Tibial artery (tissue), 4 donors: ENCODE data around the gene ZNRF3.
"Not testable (repeated sequence)": the region's sequence is repeated elsewhere in the genome, so short reads cannot be mapped to it uniquely, and the experiment has no call there.

Source experiments
- DNase-seq, 2 donors: peaks; one replicate each; pipeline ENCODE4 v3.0.0-alpha.2; 2019
- H3K27ac ChIP-seq, 2 donors: fragments of 200-600 bp; sonication (generic) in 1 of 2; 1 replicate in 1 of 2; 2 replicates in 1 of 2; pipeline ENCODE4 v1.5.1; 2018 to 2019; ENCODE audit warnings: mild to moderate bottlenecking in 1 of 2
- H3K27me3 ChIP-seq, 2 donors: fragments of 200-600 bp; sonication (generic) in 1 of 2; one replicate each; pipeline versions ENCODE4 v1.5.1 to v1.6.0; 2016 to 2019
- H3K36me3 ChIP-seq, 3 donors: fragments of 200-600 bp; sonication (generic) in 2 of 3; one replicate each; pipeline ENCODE4 v1.5.1; 2016 to 2019; ENCODE audit warnings: mild to moderate bottlenecking in 2 of 3
- H3K4me1 ChIP-seq, 4 donors: fragments of 200-600 bp; sonication (generic) in 2 of 4; 1 replicate in 3 of 4; 2 replicates in 1 of 4; pipeline ENCODE4 v1.5.1; 2016 to 2019
- H3K4me3 ChIP-seq, 2 donors: fragments of 200-600 bp; sonication (generic) in 1 of 2; 1 replicate in 1 of 2; 2 replicates in 1 of 2; pipeline ENCODE4 v1.5.1; 2018 to 2019; ENCODE audit warnings: mild to moderate bottlenecking in 2 of 2
- H3K9me3 ChIP-seq, 3 donors: fragments of 200-600 bp; sonication (generic) in 1 of 3; one replicate each; pipeline ENCODE4 v1.5.1; 2016 to 2019
- intact Hi-C: fragments of 100-400 bp; cut with DNase I; formaldehyde crosslinking; loops from one replicate; pipeline ENCODE4 v1.15.0; 2023; ENCODE audit warnings: low total_unique reads
- TF ChIP-seq, protein P1 (sequence below), 2 experiments: fragments of 200-600 bp in 1 of 2; fragments of 450-650 bp in 1 of 2; IDR thresholded peaks; one replicate each; pipeline ENCODE4 v1.5.1; 2017 to 2019; ENCODE audit warnings: antibody characterized with exemption in 2 of 2, mild to moderate bottlenecking in 1 of 2, moderate library complexity in 1 of 2

The ZNRF3 gene

DNA sequence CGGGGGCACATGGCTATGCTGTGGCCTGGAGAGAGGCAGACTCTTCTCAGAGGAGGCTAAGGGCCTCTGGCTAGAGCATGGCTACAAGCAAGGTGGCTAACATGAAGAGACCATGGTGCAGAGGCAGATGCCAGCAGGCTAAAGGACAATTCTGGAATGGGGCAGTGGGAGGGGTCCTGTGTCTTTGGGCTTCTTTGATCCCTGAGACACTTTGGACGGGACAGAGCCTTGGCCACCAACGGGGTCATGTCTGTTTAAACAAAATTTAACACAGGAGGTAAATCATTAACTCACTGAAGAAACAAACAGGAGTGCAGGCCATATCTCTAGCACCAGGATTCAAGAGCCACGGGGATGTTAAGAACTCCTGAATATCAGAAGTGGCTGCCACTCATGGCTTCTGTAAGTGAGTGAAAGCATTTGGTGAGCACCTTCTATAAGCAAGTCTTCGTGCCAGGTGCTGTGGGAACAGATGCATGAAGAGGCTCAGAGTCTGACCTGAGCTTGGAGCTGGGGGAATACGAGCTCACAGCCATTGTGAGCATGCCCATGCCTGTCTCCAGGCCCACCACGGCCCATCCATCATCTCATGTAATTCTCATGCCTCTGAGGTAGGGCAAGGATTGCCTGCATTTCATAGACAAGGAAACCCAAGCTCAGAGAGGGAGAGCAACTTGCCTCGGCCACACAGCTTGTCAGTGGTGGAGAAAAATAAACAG is 18.3 kb upstream of the ZNRF3 start:
- Histone ChIP-seq H3K27ac (no peak overlapping the region), H3K4me1 (no peaks in the 10 kb centered on the region), H3K36me3 (no peaks in the 10 kb centered on the region), H3K4me3 (no peak overlapping the region), H3K9me3 (no peaks in the 10 kb centered on the region), H3K27me3 (no peaks in the 10 kb centered on the region)
- DNase-seq: no peak
- intact Hi-C loops: no loop called here
- TF ChIP-seq, protein P1, sequence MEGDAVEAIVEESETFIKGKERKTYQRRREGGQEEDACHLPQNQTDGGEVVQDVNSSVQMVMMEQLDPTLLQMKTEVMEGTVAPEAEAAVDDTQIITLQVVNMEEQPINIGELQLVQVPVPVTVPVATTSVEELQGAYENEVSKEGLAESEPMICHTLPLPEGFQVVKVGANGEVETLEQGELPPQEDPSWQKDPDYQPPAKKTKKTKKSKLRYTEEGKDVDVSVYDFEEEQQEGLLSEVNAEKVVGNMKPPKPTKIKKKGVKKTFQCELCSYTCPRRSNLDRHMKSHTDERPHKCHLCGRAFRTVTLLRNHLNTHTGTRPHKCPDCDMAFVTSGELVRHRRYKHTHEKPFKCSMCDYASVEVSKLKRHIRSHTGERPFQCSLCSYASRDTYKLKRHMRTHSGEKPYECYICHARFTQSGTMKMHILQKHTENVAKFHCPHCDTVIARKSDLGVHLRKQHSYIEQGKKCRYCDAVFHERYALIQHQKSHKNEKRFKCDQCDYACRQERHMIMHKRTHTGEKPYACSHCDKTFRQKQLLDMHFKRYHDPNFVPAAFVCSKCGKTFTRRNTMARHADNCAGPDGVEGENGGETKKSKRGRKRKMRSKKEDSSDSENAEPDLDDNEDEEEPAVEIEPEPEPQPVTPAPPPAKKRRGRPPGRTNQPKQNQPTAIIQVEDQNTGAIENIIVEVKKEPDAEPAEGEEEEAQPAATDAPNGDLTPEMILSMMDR (IDR thresholded peaks at IDR 0.05): no peak

GRCh38 chr22:28867191-28867590 is 16.2 kb upstream of the ZNRF3 start:
- intact Hi-C loops: no loop called here
- Histone ChIP-seq H3K4me1 (no peaks in the 10 kb centered on the region), H3K27ac (no peak overlapping the region), H3K36me3 (no peaks in the 10 kb centered on the region), H3K27me3 (no peaks in the 10 kb centered on the region), H3K4me3 (no peak overlapping the region), H3K9me3 (no peaks in the 10 kb centered on the region)
- TF ChIP-seq, protein P1 (IDR thresholded peaks at IDR 0.05): no peak
- DNase-seq: no peak

- DNase-seq: peak in 1 of 2 donors; percentile 12
- H3K27me3 ChIP-seq, H3K36me3 ChIP-seq, H3K4me1 ChIP-seq, H3K9me3 ChIP-seq, H3K4me3 ChIP-seq, intact Hi-C loops, H3K27ac ChIP-seq: not testable (repeated sequence)
Measured at GRCh38 chr22:28868389-28868788, 15.0 kb upstream of the ZNRF3 start.

DNA sequence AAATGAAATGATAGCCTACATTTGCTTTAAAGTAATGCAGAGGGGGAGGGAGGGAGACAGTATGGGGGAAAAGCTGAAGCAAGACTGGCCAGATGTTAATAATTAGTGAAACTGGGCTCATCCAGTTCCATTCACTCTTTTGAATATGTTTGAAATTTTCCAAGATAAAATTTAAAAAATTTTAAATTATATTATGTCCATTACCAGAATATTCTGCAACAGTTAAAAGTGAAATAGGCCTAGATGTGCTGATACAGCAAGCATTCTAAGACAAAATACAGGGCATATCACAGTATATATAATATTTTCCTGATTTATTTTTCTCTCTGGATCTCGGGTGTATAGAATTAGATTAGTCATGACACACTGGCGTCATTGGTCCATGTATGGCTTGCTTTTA is 13.6 kb upstream of the ZNRF3 start:
- Histone ChIP-seq H3K27me3 (no peaks in the 10 kb centered on the region), H3K27ac (no peak overlapping the region), H3K36me3 (no peaks in the 10 kb centered on the region), H3K4me1 (no peaks in the 10 kb centered on the region), H3K4me3 (no peak overlapping the region), H3K9me3 (no peaks in the 10 kb centered on the region)
- TF ChIP-seq, protein P1 (IDR thresholded peaks at IDR 0.05): no peak
- no peak for DNase-seq
- intact Hi-C loops: no loop called here

DNA sequence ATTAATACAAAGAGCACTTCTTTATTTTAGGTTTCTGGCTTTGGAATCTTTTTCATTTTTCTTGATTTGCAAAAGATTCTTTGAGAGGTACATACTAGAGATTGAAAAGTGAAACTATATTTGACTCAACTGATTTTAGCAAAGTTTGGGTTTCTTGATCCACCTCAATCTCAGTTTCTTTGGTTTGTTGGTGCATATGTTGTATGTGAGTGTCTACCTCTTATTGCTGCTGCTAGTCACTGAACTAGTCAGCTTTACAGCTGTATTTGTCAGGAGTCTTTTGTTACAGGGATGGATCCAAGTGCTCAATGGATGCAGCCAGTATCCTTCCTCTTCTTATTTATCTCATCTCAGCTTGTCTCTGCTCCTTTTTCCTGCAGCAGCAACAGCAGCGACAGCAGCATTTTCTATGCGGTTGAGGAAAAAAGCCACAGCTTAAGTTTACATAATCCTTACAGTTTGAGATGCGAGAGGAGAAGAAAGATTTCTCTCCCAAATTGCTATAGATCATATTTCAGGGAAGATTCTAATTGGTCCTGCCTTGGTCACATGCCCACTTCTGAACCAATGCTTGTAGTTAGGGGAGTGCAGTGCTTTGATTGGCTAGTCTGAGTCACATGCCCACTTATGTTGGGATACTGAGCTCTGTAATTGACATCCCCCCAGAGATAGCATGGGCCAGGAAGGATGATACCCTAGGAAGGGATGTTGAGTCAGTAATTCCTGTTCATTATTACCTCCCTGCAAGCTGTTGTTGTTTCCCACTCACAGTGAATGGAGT is 10.0 kb upstream of the ZNRF3 start:
- Histone ChIP-seq H3K9me3 (no peaks in the 10 kb centered on the region), H3K4me3 (no peak overlapping the region), H3K36me3 (no peaks in the 10 kb centered on the region), H3K4me1 (no peaks in the 10 kb centered on the region), H3K27me3 (no peaks in the 10 kb centered on the region), H3K27ac (no peak overlapping the region)
- no peak for DNase-seq
- TF ChIP-seq, protein P1 (IDR thresholded peaks at IDR 0.05): no peak
- intact Hi-C loops: no loop called here

DNA sequence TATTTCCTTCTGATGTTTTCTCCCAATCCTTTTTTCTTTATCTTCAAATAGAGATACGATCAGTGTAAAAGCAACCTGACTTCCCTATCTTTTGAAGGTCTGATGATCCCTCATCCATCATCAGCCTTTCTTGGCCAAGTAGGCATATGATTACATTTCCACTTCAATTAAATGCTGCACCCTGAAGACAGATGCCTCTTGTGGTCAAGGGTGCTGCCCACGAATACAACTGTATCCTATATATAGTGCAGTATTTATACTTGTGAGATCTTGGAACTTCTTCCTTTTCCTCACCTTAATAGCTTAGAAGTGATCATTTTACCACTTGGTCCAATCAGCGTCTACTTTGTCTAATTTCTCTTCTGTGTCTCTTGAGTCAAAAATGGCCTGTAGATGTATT is 9.3 kb upstream of the ZNRF3 start:
- Histone ChIP-seq H3K27me3 (no peaks in the 10 kb centered on the region), H3K9me3 (no peaks in the 10 kb centered on the region), H3K4me3 (no peak overlapping the region), H3K27ac (no peak overlapping the region), H3K36me3 (no peaks in the 10 kb centered on the region), H3K4me1 (no peaks in the 10 kb centered on the region)
- intact Hi-C loops: no loop called here
- TF ChIP-seq, protein P1 (IDR thresholded peaks at IDR 0.05): no peak
- DNase-seq: no peak
